Keratinocyte (primary cell): ENCODE results near the gene ZNF716.

Experiments used
- EZH2 ChIP-seq: IDR thresholded peaks from one replicate; pipeline ENCODE4 v1.6.1; 2012; ENCODE audit warnings: inconsistent platforms, mild to moderate bottlenecking, low read length, moderate library complexity
- TF ChIP-seq, protein P1 (sequence below), 3 experiments: IDR thresholded peaks in 1 of 3; conservative IDR thresholded peaks in 1 of 3; optimal IDR thresholded peaks in 1 of 3; 2 replicates in 2 of 3; 3 replicates in 1 of 3; pipeline versions ENCODE3 to v1.5.1; 2011; ENCODE audit warnings: low read length in 3 of 3, mild to moderate bottlenecking in 3 of 3, moderate library complexity in 2 of 3, control low read depth in 1 of 3, inconsistent platforms in 1 of 3; ENCODE audit not compliant: insufficient read depth in 2 of 3; ENCODE audit errors: extremely low read depth in 1 of 3

DNA sequence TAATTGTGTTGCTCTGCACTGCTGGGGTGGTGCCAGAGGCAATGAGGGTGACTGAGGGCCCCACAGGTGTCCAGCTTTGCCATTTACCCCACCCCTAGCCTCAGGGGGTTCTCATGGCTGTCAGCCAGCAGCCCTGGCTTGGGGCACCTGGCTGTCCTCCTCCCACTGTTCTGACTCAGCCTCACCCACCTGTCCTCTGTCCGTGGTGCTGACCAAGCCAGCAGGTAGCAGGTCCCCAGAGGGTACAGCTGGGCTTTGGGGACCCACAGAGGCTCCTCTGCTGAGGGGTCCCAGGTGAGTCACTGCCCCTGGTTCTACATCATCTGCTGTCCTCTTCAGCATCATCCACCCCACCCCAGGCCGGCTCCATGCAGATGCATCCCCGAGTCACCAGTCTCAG is 32.2 kb upstream of the ZNF716 start:
- TF ChIP-seq, protein P1, sequence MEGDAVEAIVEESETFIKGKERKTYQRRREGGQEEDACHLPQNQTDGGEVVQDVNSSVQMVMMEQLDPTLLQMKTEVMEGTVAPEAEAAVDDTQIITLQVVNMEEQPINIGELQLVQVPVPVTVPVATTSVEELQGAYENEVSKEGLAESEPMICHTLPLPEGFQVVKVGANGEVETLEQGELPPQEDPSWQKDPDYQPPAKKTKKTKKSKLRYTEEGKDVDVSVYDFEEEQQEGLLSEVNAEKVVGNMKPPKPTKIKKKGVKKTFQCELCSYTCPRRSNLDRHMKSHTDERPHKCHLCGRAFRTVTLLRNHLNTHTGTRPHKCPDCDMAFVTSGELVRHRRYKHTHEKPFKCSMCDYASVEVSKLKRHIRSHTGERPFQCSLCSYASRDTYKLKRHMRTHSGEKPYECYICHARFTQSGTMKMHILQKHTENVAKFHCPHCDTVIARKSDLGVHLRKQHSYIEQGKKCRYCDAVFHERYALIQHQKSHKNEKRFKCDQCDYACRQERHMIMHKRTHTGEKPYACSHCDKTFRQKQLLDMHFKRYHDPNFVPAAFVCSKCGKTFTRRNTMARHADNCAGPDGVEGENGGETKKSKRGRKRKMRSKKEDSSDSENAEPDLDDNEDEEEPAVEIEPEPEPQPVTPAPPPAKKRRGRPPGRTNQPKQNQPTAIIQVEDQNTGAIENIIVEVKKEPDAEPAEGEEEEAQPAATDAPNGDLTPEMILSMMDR (optimal IDR thresholded peaks at IDR 0.05 in 1 of 3, IDR thresholded peaks at IDR 0.05 in 1 of 3, conservative IDR thresholded peaks at IDR 0.05 in 1 of 3; ENCODE audit: extremely low read depth in 1 of 3, insufficient read depth in 2 of 3, low read length in 3 of 3): no peak
- no peak for TF ChIP-seq EZH2
